K562 (cell line): ENCODE measurements around the gene FAM219A. TPM values are rescaled to one million over a fixed set of nuclear protein-coding genes. Genes with fewer than 3 reads are reported as not detected.
A peak's percentile ranks its signal among the peaks of the same experiment; 100 is the strongest.

Experiments
- ATAC-seq: fragments of 200-7000 bp; cut with Tn5 transposase; 3 replicates; pipeline ENCODE4 v1.9.1; 2020; ENCODE audit warnings: moderate library complexity
- BruUV-seq: library from RNA; stranded (reverse); fragments of 400-500 nt; replicated peaks from 2 replicates; lab custom pipeline; 2021; lab: Mats Ljungman, UMichigan
- CTCF ChIA-PET: fragments of 300-600 bp; formaldehyde crosslinking; extraction: SDS; loops from one replicate; lab custom pipeline; 2021; ENCODE audit warnings: low intra/inter-chr PET ratio; lab: Yijun Ruan, JAX
- POLR2A ChIA-PET: fragments of 300-600, 350-650 bp; sonication (Branson Sonifier 250); formaldehyde crosslinking; extraction: SDS; loops from one replicate; lab custom pipeline; 2021; ENCODE audit warnings: antibody characterized with exemption, inconsistent platforms; lab: Yijun Ruan, JAX
- DNase-seq, 4 experiments: peaks; one replicate each; pipeline versions ENCODE4 v3.0.0 to v3.0.0-alpha.2; 2011 to 2018; ENCODE audit warnings: low spot score in 3 of 4, mixed read lengths in 3 of 4; ENCODE audit errors: extremely low read depth in 1 of 4
- FAIRE-seq: peaks from 2 replicates; lab custom pipeline; 2011; peaks lifted over from hg19 to GRCh38; lab: Jason Lieb, UNC
- H2AFZ ChIP-seq: 2 replicates; pipeline ENCODE4 v1.6.0; 2011; ENCODE audit warnings: low read depth, low read length, control low read depth, inconsistent platforms
- H3K27ac ChIP-seq: fragments of 200-600 bp; 3 replicates; pipeline ENCODE4 v1.8.0; 2011; ENCODE audit warnings: low read depth, mild to moderate bottlenecking, control low read depth, inconsistent platforms, low read length, moderate library complexity, mixed read lengths; ENCODE audit errors: extremely low read depth
- H3K27me3 ChIP-seq, 2 experiments: fragments of 300-600 bp in 1 of 2; 2 replicates in 1 of 2; 3 replicates in 1 of 2; pipeline versions ENCODE4 v1.6.0 to v1.8.0; 2011; ENCODE audit warnings: inconsistent platforms in 2 of 2, low read length in 2 of 2, mild to moderate bottlenecking in 1 of 2, mixed read lengths in 1 of 2, moderate library complexity in 1 of 2; ENCODE audit not compliant: control insufficient read depth in 2 of 2, insufficient read depth in 2 of 2
- H3K36me3 ChIP-seq: fragments of 300-600 bp; 3 replicates; pipeline ENCODE4 v1.8.0; 2011; ENCODE audit warnings: mild to moderate bottlenecking, low read length, inconsistent platforms; ENCODE audit not compliant: control insufficient read depth, insufficient read depth
- H3K4me1 ChIP-seq, 2 experiments: fragments of 200-600 bp in 1 of 2; replicated peaks in 1 of 2; 2 replicates in 1 of 2; 3 replicates in 1 of 2; pipeline versions ENCODE4 v1.5.1 to v1.8.0; 2011; ENCODE audit warnings: inconsistent platforms in 2 of 2, low read length in 2 of 2, mild to moderate bottlenecking in 1 of 2, mixed read lengths in 1 of 2, moderate library complexity in 1 of 2; ENCODE audit not compliant: control insufficient read depth in 2 of 2, insufficient read depth in 2 of 2
- H3K4me2 ChIP-seq: 2 replicates; pipeline ENCODE4 v1.6.1; 2011; ENCODE audit warnings: low read length, control low read depth, inconsistent platforms, mixed read lengths; ENCODE audit not compliant: insufficient read depth
- H3K4me3 ChIP-seq: fragments of 200-600 bp; sonication (generic), shearing (Covaris generic); 2 replicates; pipeline ENCODE4 v1.5.1; 2016; ENCODE audit warnings: control low read depth, inconsistent platforms
- H3K79me2 ChIP-seq: fragments of 200-600 bp; 3 replicates; pipeline ENCODE4 v1.8.0; 2011; ENCODE audit warnings: low read length, inconsistent platforms; ENCODE audit not compliant: control insufficient read depth, insufficient read depth
- H3K9ac ChIP-seq, 2 experiments: 2 replicates each; pipeline versions ENCODE4 v1.6.0 to v1.6.1; 2011; ENCODE audit warnings: low read depth in 2 of 2, low read length in 2 of 2, control low read depth in 1 of 2, inconsistent platforms in 1 of 2, mild to moderate bottlenecking in 1 of 2, mixed read lengths in 1 of 2; ENCODE audit not compliant: insufficient read depth in 1 of 2
- H3K9me1 ChIP-seq: one replicate; pipeline ENCODE4 v1.6.0; 2011; ENCODE audit warnings: inconsistent platforms, mild to moderate bottlenecking, low read length, moderate library complexity; ENCODE audit not compliant: control insufficient read depth, insufficient read depth
- H3K9me3 ChIP-seq: replicated peaks from 2 replicates; pipeline ENCODE4 v1.5.1; 2011; ENCODE audit warnings: low read depth, low read length, inconsistent platforms; ENCODE audit not compliant: control insufficient read depth, insufficient read depth
- H4K20me1 ChIP-seq: replicated peaks from 2 replicates; pipeline ENCODE4 v1.6.1; 2011; ENCODE audit warnings: low read length, inconsistent platforms, mixed read lengths; ENCODE audit not compliant: control insufficient read depth, insufficient read depth
- HDAC1 ChIP-seq, 2 experiments: fragments of 450-650 bp; IDR thresholded peaks; 2 replicates each; pipeline ENCODE4 v1.6.1; 2016 to 2017; ENCODE audit warnings: inconsistent platforms in 1 of 2, mild to moderate bottlenecking in 1 of 2, moderate library complexity in 1 of 2
- NR2C1 ChIP-seq, 2 experiments: fragments of 450-650 bp; IDR thresholded peaks; 2 replicates each; pipeline ENCODE4 v1.6.1; 2017; ENCODE audit warnings: mild to moderate bottlenecking in 2 of 2, antibody characterized with exemption in 1 of 2, inconsistent platforms in 1 of 2, missing compliant biosample characterization in 1 of 2, missing genetic modification characterization in 1 of 2
- NR2C2 ChIP-seq, 2 experiments: fragments of 200-800 bp in 1 of 2; sonication (Bioruptor generic) in 1 of 2; sonication (generic) in 1 of 2; formaldehyde crosslinking in 1 of 2; IDR thresholded peaks; 2 replicates each; pipeline versions ENCODE4 v1.6.1 to v1.8.0; 2016 to 2022; ENCODE audit warnings: mild to moderate bottlenecking in 1 of 2, missing compliant biosample characterization in 1 of 2, missing genetic modification characterization in 1 of 2, missing genetic modification reagents in 1 of 2
- PHF8 ChIP-seq: fragments of 200-600 bp; sonication (generic); IDR thresholded peaks from 2 replicates; pipeline ENCODE4 v1.6.1; 2012; ENCODE audit warnings: mixed run types, mild to moderate bottlenecking, inconsistent platforms, low read length, moderate library complexity, borderline replicate concordance
- RFX1 ChIP-seq: fragments of 450-650 bp; IDR thresholded peaks from 2 replicates; pipeline ENCODE4 v1.6.1; 2016; ENCODE audit warnings: mild to moderate bottlenecking, moderate library complexity
- RNF219 ChIP-seq: fragments of 250-450 bp; sonication (Bioruptor Pico); IDR thresholded peaks from 2 replicates; pipeline ENCODE4 v1.5.0; 2022; ENCODE audit warnings: mild to moderate bottlenecking
- STAT5A ChIP-seq: IDR thresholded peaks from 2 replicates; pipeline ENCODE4 v1.6.1; 2012; ENCODE audit warnings: low read length, inconsistent platforms, borderline replicate concordance
- ZC3H11A ChIP-seq: IDR thresholded peaks from 2 replicates; pipeline ENCODE4 v1.6.1; 2012; ENCODE audit warnings: low read depth, low read length, improper control_type of control experiment
- WGBS: fragments of 100-300 bp; shearing (Covaris generic); methylation state at CpG from one replicate; pipeline ENCODE4 v1.1.6; 2016; ENCODE audit warnings: low coverage, mixed read lengths; ENCODE audit not compliant: insufficient coverage; ENCODE audit errors: missing lambda C conversion rate; 5-methylcytosine and 5-hydroxymethylcytosine counted together
- in situ Hi-C: fragments of 300-500 bp; cut with MboI; formaldehyde crosslinking; loops from 4 replicates; pipeline ENCODE4 v1.15.0; 2018; ENCODE audit warnings: inconsistent platforms, mixed read lengths
- intact Hi-C: fragments of 100-400 bp; cut with micrococcal nuclease; formaldehyde crosslinking; loops from 2 replicates; pipeline ENCODE4 v1.14.2; 2022
- polyA plus RNA-seq, 8 experiments: library from polyadenylated mRNA; depleted of rRNA in 4 of 8; stranded (reverse) in 5 of 8; unstranded in 3 of 8; fragments of >200 nt; fragmentation: Nextera tagmentation in 2 of 8; fragmentation: Illumina TruSeq in 1 of 8; extraction: Ambion mirVana in 2 of 8; extraction: Trizol in 1 of 8; gene quantifications; 2 replicates each; pipeline versions ENCODE4 v1.2.1 to v1.2.3, GENCODE V29; 2011 to 2014; ENCODE audit warnings: inconsistent platforms in 1 of 8, missing spikeins in 1 of 8
- total RNA-seq, 7 experiments: library from RNA; depleted of rRNA in 6 of 7; stranded (reverse); fragments of >200 nt in 6 of 7; fragmentation: Illumina TruSeq in 2 of 7; extraction: Trizol in 2 of 7; gene quantifications; 2 replicates each; pipeline versions ENCODE4 v1.2.1 to v1.2.3, GENCODE V29; 2011 to 2021; ENCODE audit warnings: low replicate concordance in 1 of 7

The FAM219A gene
- total and polyA plus RNA-seq, 9 of the 15 experiments (the other 6 are each of a cell fraction or from before 2014, with no cell fraction given) = 0.63 to 8.6 (median 2.9) TPM

- Histone ChIP-seq H2AFZ (peak overlapping the region; percentile 86), H3K4me2 (peak overlapping the region; percentile 76), H3K79me2 (peaks cover 4% of the 10 kb centered on the region; the same call in 1 of the 3 replicates), H3K9ac (no peak overlapping the region), H3K4me3 (peak overlapping the region; percentile 58; the same call in 1 of the 2 replicates), H3K9me1 (no peaks in the 10 kb centered on the region), H3K9me3 (no peaks in the 10 kb centered on the region), H3K27me3 (no peaks in the 10 kb centered on the region), H3K4me1 (peaks cover 4 to 22% of the 10 kb centered on the region in 2 experiments; a peak in 4 of 5 replicates), H4K20me1 (peaks cover 8% of the 10 kb centered on the region; the same call in 1 of the 2 replicates), H3K27ac (no peak overlapping the region), H3K36me3 (no peaks in the 10 kb centered on the region)
- POLR2A ChIA-PET = no interaction called here
- CTCF ChIA-PET = no interaction called here
- FAIRE-seq = no peak
- TF ChIP-seq PHF8 (no peak), NR2C2 (CRISPR knock-in tag; IDR thresholded peaks at IDR 0.05) (no peak), NR2C2 (tag; IDR thresholded peaks at IDR 0.05) (peak; percentile 43; the same call in 1 of the 2 replicates), STAT5A (no peak), HDAC1 (IDR thresholded peaks at IDR 0.05) (0 out of 4 replicates have a peak, but pooled peaks of 1 of the 2 experiments have one; percentile 28), RNF219 (CRISPR knock-in tag) (no peak), RFX1 (no peak), NR2C1 (IDR thresholded peaks at IDR 0.05) (peak; percentile 45), NR2C1 (tag; IDR thresholded peaks at IDR 0.05) (no peak), ZC3H11A (no peak)
- no peak for ATAC-seq
- in situ Hi-C loops (no loop called here), intact Hi-C loops (no loop called here)
- WGBS = 14% methylated on average over 11 of the region's 11 CpGs
- no TSS peak for BruUV-seq
- no peak for DNase-seq
These were observed 580 bp upstream of the FAM219A start for GRCh38 chr9:34458959-34459340.
